OCI-LY1 (cell line): Measurements from ENCODE around the gene TP53I3.

Experiments
- CTCF ChIP-seq: fragments of 200-600 bp; sonication (generic), shearing (Covaris generic); IDR thresholded peaks from 2 replicates; pipeline ENCODE4 v1.5.1; 2017; ENCODE audit warnings: mild to moderate bottlenecking, antibody characterized with exemption, low read length, moderate library complexity, mixed read lengths
- EZH2 ChIP-seq: fragments of 200-600 bp; sonication (generic), shearing (Covaris generic); IDR thresholded peaks from 2 replicates; pipeline ENCODE4 v1.8.0; 2017; ENCODE audit warnings: borderline replicate concordance, mixed run types, mild to moderate bottlenecking, antibody characterized with exemption, low read length, moderate library complexity, mixed read lengths

GRCh38 chr2:24050041-24050979 is 34.3 kb downstream of the TP53I3 start:
- no peak for TF ChIP-seq CTCF
- no peak for TF ChIP-seq EZH2
